Measurements from ENCODE around the gene AGBL1. TPM values are rescaled to one million over a fixed set of nuclear protein-coding genes. Genes with fewer than 3 reads are reported as not detected.

AGBL1 gene
- total RNA-seq, 1 experiment from 2014 or later: not detected

GRCh38 chr15:86872782-86873181 is 793.1 kb downstream of the AGBL1 start:
- no peaks in the 10 kb centered on the region for H3K9me3 Mint-ChIP-seq (ENCODE audit: unreplicated experiment)
- Histone ChIP-seq H3K9me3 (no peaks in the 10 kb centered on the region), H3K27me3 (replicated peaks; ENCODE audit: control insufficient read depth, insufficient read depth, low read length) (no peaks in the 10 kb centered on the region), H3K36me3 (ENCODE audit: control insufficient read depth, insufficient read depth, low read length) (no peaks in the 10 kb centered on the region), H3K4me1 (no peaks in the 10 kb centered on the region), H3K4me3 (ENCODE audit: low read depth, low read length) (no peak overlapping the region)
- ChIA-PET POLR2A (no interaction called here), CTCF (no interaction called here)
- H3K27me3 Mint-ChIP-seq (ENCODE audit: insufficient read depth, unreplicated experiment): peaks cover 12% of the 10 kb centered on the region
- no peak overlapping the region for H3K27ac Mint-ChIP-seq (ENCODE audit: unreplicated experiment)
- no peak for TF ChIP-seq CTCF (IDR thresholded peaks at IDR 0.05; ENCODE audit: insufficient read depth in 1 of 2, low read depth in 1 of 2, low read length in 1 of 2, severe bottlenecking in 1 of 2, unreplicated experiment in 1 of 2)
- intact Hi-C loops (cut with micrococcal nuclease; ENCODE audit: unreplicated experiment): no loop called here
- no TSS peak for BruUV-seq (replicated peaks)
- no peaks in the 10 kb centered on the region for H3K36me3 Mint-ChIP-seq (ENCODE audit: insufficient read depth, unreplicated experiment)
- H3K4me1 Mint-ChIP-seq (ENCODE audit: low read depth, unreplicated experiment): no peaks in the 10 kb centered on the region
- DNase-seq: no peak
- no peak overlapping the region for H3K4me3 Mint-ChIP-seq (ENCODE audit: unreplicated experiment)

GRCh38 chr15:86875067-86875466 is 795.4 kb downstream of the AGBL1 start:
- no peak for TF ChIP-seq CTCF (IDR thresholded peaks at IDR 0.05; ENCODE audit: insufficient read depth in 1 of 2, low read depth in 1 of 2, low read length in 1 of 2, severe bottlenecking in 1 of 2, unreplicated experiment in 1 of 2)
- no peaks in the 10 kb centered on the region for H3K36me3 Mint-ChIP-seq (ENCODE audit: insufficient read depth, unreplicated experiment)
- Histone ChIP-seq H3K9me3 (no peaks in the 10 kb centered on the region), H3K36me3 (ENCODE audit: control insufficient read depth, insufficient read depth, low read length) (no peaks in the 10 kb centered on the region), H3K4me3 (ENCODE audit: low read depth, low read length) (no peak overlapping the region), H3K4me1 (no peaks in the 10 kb centered on the region), H3K27me3 (replicated peaks; ENCODE audit: control insufficient read depth, insufficient read depth, low read length) (no peaks in the 10 kb centered on the region)
- no peak overlapping the region for H3K4me3 Mint-ChIP-seq (ENCODE audit: unreplicated experiment)
- POLR2A ChIA-PET: no interaction called here
- no peak for DNase-seq
- no peak overlapping the region for H3K27ac Mint-ChIP-seq (ENCODE audit: unreplicated experiment)
- H3K27me3 Mint-ChIP-seq (ENCODE audit: insufficient read depth, unreplicated experiment): peaks cover 8% of the 10 kb centered on the region
- BruUV-seq (replicated peaks): no TSS peak
- intact Hi-C loops (cut with micrococcal nuclease; ENCODE audit: unreplicated experiment): no loop called here
- H3K4me1 Mint-ChIP-seq (ENCODE audit: low read depth, unreplicated experiment): no peaks in the 10 kb centered on the region
- no peaks in the 10 kb centered on the region for H3K9me3 Mint-ChIP-seq (ENCODE audit: unreplicated experiment)
- CTCF ChIA-PET: no interaction called here

- Mint-ChIP-seq H3K27ac (ENCODE audit: unreplicated experiment) (no peak overlapping the region), H3K4me1 (ENCODE audit: low read depth, unreplicated experiment) (no peaks in the 10 kb centered on the region), H3K4me3 (ENCODE audit: unreplicated experiment) (no peak overlapping the region), H3K36me3 (ENCODE audit: insufficient read depth, unreplicated experiment) (no peaks in the 10 kb centered on the region), H3K27me3 (ENCODE audit: insufficient read depth, unreplicated experiment) (peaks cover 5% of the 10 kb centered on the region), H3K9me3 (ENCODE audit: unreplicated experiment) (no peaks in the 10 kb centered on the region)
- Histone ChIP-seq H3K27me3 (replicated peaks; ENCODE audit: control insufficient read depth, insufficient read depth, low read length) (no peaks in the 10 kb centered on the region), H3K4me3 (ENCODE audit: low read depth, low read length) (no peak overlapping the region), H3K9me3 (no peaks in the 10 kb centered on the region), H3K36me3 (ENCODE audit: control insufficient read depth, insufficient read depth, low read length) (no peaks in the 10 kb centered on the region), H3K4me1 (no peaks in the 10 kb centered on the region)
- no TSS peak for BruUV-seq (replicated peaks)
- intact Hi-C loops (cut with micrococcal nuclease; ENCODE audit: unreplicated experiment): no loop called here
- DNase-seq: no peak
- ChIA-PET POLR2A (no interaction called here), CTCF (no interaction called here)
- no peak for TF ChIP-seq CTCF (IDR thresholded peaks at IDR 0.05; ENCODE audit: insufficient read depth in 1 of 2, low read depth in 1 of 2, low read length in 1 of 2, severe bottlenecking in 1 of 2, unreplicated experiment in 1 of 2)
These were observed 796.8 kb downstream of the AGBL1 start for GRCh38 chr15:86876387-86876944.
